Subcutaneous adipose tissue (tissue), 4 donors: ENCODE data around the gene TBC1D9B. TPM values are rescaled to one million over a fixed set of nuclear protein-coding genes. Genes with fewer than 3 reads are reported as not detected.

Experiments used
- total RNA-seq, 4 donors: library from RNA; depleted of rRNA; stranded (reverse); fragments of >200 nt; gene quantifications; one replicate each; pipeline ENCODE4 v1.1.0, GENCODE V29; 2016
- TF ChIP-seq, protein P1 (sequence below): fragments of 450-650 bp; IDR thresholded peaks from one replicate; pipeline ENCODE4 v1.5.1; 2016; ENCODE audit warnings: low read depth, mild to moderate bottlenecking, control low read depth, antibody characterized with exemption, moderate library complexity

Gene TBC1D9B
- total RNA-seq, 4 donors from 2014 or later, result 87.6 to 142 (median 122) TPM

DNA sequence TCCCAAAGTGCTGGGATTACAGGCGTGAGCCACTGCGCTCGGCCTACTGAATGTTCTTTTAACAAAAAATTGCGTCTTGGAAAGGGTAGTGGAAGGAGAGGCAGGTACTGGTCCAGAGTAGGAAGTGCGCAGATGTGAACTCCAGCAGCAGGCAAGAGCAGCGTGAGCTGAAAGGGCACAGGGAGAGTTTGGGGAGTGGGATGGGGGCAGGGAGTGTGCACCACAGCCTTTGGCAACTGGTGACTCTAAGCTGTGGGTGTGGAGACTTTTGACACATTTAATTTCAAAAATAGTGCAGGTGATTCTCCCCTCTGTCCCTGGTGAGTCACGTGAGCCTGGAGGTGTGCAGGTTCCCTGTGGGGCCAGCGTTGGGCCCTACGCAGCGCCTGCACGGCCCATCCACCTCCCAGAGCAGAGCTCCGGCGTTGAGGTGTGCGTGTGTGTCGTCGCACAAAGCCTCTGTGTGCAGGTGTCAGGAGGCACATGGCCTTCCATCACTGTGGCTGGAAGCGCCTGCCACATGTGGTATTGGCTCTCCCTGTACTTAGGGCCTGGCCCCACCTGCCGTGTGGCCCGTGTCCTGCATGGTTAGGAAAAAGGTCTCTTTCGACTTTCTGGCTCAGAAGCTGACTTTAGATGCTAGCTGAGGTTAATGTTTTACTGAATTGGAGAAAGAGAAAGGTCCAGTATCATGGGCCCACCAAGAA lies 75.5 kb downstream of the TBC1D9B start:
- TF ChIP-seq, protein P1, sequence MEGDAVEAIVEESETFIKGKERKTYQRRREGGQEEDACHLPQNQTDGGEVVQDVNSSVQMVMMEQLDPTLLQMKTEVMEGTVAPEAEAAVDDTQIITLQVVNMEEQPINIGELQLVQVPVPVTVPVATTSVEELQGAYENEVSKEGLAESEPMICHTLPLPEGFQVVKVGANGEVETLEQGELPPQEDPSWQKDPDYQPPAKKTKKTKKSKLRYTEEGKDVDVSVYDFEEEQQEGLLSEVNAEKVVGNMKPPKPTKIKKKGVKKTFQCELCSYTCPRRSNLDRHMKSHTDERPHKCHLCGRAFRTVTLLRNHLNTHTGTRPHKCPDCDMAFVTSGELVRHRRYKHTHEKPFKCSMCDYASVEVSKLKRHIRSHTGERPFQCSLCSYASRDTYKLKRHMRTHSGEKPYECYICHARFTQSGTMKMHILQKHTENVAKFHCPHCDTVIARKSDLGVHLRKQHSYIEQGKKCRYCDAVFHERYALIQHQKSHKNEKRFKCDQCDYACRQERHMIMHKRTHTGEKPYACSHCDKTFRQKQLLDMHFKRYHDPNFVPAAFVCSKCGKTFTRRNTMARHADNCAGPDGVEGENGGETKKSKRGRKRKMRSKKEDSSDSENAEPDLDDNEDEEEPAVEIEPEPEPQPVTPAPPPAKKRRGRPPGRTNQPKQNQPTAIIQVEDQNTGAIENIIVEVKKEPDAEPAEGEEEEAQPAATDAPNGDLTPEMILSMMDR, result no peak

DNA sequence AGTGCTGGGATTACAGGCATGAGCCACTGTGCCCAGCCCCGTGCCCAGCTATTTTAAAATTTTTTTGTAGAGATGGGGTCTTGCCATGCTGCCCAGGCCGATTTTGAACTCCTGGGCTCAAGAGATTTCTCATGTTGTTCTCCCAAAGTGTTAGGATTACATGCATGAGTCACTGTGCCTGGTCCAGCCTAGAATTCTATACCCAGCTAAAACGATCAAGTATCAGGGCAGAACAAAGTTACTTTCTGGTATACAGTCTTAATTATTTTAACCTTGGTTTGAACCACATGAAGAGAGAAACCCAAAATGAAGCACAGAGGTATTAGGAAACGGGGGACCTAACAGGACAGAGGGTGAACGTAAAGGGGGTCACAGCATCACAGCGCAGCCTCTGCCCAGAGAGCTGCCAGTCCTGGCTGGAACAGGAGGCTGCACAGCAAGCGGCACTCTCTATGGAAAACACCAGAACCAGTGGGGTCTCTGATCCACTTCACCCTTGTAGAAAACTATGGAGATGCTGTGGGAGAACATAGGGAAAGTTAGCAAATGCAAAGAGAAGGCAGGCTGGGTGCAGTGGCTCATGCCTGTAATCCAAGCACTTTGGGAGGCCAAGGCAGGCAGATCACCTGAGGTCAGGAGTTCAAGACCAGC lies 76.8 kb downstream of the TBC1D9B start:
- TF ChIP-seq, protein P1, result no peak

DNA sequence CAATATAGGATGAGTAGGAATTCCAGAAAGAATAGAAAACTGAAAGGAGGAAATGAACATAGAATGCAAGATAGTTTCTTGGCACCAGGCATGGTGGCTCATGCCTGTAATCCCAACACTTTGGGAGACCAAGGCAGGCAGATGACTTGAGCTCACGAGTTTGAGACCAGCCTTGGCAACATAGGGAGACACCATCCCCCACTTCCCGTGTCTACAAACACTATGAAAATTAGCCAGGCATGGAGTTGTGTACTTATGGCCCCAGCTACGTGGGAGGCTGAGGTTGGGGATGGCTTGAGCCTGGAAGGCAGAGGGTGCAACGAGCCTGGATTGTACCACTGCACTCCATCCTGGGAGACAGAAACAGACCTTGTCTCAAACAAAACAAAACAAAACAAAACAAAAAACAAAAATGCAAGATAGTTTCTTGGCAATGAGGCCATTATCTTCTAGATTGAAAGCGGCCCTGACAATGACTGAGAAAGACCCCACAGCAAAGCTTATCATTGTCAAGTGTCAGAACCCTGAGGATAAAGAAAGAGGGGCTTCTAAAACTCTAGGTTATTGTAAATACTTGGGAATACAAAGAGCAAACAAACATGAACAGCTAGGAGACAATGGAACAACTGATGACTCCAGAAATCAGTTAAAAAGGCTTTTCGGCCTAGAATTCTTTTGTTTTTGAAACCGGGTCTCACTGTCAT lies 77.8 kb downstream of the TBC1D9B start:
- TF ChIP-seq, protein P1, result no peak

DNA sequence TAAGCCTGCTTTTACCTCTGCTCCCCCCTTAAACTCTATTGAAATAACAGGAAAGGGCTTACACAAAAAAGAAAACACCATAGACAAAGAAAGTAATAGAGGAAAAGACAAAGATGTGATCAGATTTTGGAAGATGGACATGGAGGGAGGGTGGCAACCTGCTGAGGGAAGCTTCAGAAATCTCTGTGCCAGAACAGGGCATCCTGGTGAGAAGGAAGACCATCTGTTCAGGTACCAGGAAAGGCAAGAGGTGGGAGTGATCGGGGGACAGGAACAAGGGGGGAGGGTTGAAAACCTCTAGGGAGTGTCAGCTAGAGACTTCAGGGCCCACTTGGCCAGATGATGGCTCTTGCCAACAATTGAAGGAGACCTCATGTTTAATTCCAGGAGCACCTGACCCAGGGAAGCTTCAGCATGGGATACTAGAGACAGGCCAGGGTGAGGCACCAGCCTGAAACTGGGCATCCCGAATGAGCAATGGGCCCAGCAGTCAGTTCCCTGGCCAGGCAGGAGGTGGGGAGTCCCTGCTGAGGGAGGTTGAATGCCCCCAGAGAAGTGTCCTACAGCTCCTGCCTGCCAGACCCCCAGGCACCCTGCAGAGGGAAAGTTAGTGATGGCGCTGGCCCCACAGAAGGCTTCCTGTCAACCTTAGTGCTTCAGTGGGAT lies 78.8 kb downstream of the TBC1D9B start:
- TF ChIP-seq, protein P1, result no peak

DNA sequence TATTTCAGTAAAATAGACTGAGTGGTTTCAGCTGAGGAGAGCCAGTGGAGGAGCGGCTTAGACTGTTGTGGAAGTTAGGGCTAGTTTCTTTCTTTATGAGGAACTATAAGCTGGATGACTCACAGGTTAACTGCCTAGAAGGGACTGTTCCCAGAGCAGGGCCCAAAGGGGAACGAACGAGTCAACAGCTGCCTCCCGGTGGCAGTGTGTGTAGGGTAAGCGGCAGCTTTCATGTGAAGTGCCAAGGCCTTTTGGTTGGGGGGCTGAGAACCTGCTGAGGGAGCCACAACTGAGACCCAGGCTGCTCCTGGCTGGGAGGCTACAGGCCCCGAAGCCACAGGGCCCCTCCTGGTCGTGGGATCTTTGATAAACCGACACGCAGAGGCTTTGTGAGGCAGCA lies 80.0 kb downstream of the TBC1D9B start:
- TF ChIP-seq, protein P1, result no peak

DNA sequence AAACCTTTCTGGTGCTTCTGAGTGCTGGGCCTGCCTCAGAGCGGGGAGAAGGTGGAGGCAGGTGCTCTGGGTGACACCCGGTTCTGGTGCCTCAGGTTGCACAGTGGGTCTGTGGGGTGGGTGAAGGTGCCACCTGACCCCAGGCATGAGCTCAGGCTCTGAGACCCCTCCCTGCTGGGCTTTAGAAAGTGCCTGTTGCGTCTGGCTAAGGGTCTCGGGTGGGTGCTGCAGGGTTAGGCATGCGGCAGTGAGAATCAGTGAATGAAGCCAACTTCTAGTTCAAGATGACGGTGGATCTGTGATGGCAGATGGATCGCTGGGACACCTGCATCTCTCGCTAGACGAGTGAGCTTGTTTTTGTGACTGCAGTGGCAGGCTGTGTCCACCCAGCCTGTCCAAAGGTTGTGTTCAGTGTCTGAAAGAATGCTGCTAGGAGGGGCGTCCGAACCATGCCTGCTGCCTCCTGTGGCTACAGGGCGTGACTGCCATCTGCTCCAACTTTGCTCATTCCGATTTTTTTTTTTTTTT lies 82.0 kb downstream of the TBC1D9B start:
- TF ChIP-seq, protein P1, result no peak

DNA sequence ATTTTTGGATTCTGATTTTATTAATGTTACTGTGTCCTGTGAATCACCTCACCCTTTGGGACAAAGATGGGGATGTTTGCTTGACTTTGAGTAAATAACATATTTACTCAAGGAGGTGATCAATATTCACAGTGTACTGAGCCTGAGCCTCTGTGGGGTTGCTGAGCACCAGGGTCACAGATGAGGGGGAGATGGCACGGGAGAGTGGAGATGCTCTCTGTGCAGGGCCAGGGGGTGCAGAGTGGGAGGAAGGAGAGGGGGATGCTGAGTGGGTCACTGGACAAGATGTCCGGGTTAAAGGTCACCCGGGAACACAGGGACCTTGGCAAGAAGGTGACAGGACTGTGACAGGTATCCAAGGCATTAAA lies 83.0 kb downstream of the TBC1D9B start:
- TF ChIP-seq, protein P1, result no peak
